Measurements from ENCODE around the gene GPR37.

The GPR37 gene

GRCh38 chr7:124780056-124780455, 14.5 kb upstream of the GPR37 start:
- DNase-seq (ENCODE audit: low read depth, low spot score), result no peak

GRCh38 chr7:124779620-124780019, 14.0 kb upstream of the GPR37 start:
- no peak for DNase-seq (ENCODE audit: low read depth, low spot score)

- no peak for DNase-seq (ENCODE audit: low read depth, low spot score)
Measured at GRCh38 chr7:124779194-124779593, 13.6 kb upstream of the GPR37 start.

GRCh38 chr7:124777268-124777667, 11.7 kb upstream of the GPR37 start:
- DNase-seq (ENCODE audit: low read depth, low spot score), result no peak

GRCh38 chr7:124776153-124776552, 10.6 kb upstream of the GPR37 start:
- no peak for DNase-seq (ENCODE audit: low read depth, low spot score)

GRCh38 chr7:124775422-124775821, 9.8 kb upstream of the GPR37 start:
- DNase-seq (ENCODE audit: low read depth, low spot score), result no peak

GRCh38 chr7:124773938-124774337, 8.3 kb upstream of the GPR37 start:
- DNase-seq (ENCODE audit: low read depth, low spot score), result no peak

GRCh38 chr7:124773339-124773738, 7.7 kb upstream of the GPR37 start:
- no peak for DNase-seq (ENCODE audit: low read depth, low spot score)

- no peak for DNase-seq (ENCODE audit: low read depth, low spot score)
Measured at GRCh38 chr7:124769136-124769535, 3.5 kb upstream of the GPR37 start.

- DNase-seq (ENCODE audit: low read depth, low spot score), result no peak
Measured at GRCh38 chr7:124768525-124768924, 2.9 kb upstream of the GPR37 start.

GRCh38 chr7:124764847-124765400, 668 bp downstream of the GPR37 start:
- peak; percentile 26 for DNase-seq (ENCODE audit: low read depth, low spot score)

GRCh38 chr7:124764051-124764846, 1.3 kb downstream of the GPR37 start:
- DNase-seq (ENCODE audit: low read depth, low spot score), result no peak

- DNase-seq (ENCODE audit: low read depth, low spot score), result peak; percentile 26
Measured at GRCh38 chr7:124762611-124763143, 2.9 kb downstream of the GPR37 start.

- DNase-seq (ENCODE audit: low read depth, low spot score), result no peak
Measured at GRCh38 chr7:124761164-124761715, 4.4 kb downstream of the GPR37 start.

GRCh38 chr7:124758327-124758726, 7.3 kb downstream of the GPR37 start:
- DNase-seq (ENCODE audit: low read depth, low spot score), result no peak

- no peak for DNase-seq (ENCODE audit: low read depth, low spot score)
Measured at GRCh38 chr7:124754576-124755268, 10.9 kb downstream of the GPR37 start.

- DNase-seq (ENCODE audit: low read depth, low spot score), result peak; percentile 15
Measured at GRCh38 chr7:124752310-124752709, 13.3 kb downstream of the GPR37 start.

- no peak for DNase-seq (ENCODE audit: low read depth, low spot score)
Measured at GRCh38 chr7:124751027-124751426, 14.6 kb downstream of the GPR37 start.

- DNase-seq (ENCODE audit: low read depth, low spot score), result no peak
Measured at GRCh38 chr7:124747072-124747471, 18.5 kb downstream of the GPR37 start.

- DNase-seq (ENCODE audit: low read depth, low spot score), result no peak
Measured at GRCh38 chr7:124738639-124739038, 27.0 kb downstream of the GPR37 start.

GRCh38 chr7:124737760-124738300, 27.8 kb downstream of the GPR37 start:
- no peak for DNase-seq (ENCODE audit: low read depth, low spot score)

GRCh38 chr7:124728610-124729009, 37.0 kb downstream of the GPR37 start:
- DNase-seq (ENCODE audit: low read depth, low spot score), result no peak
